Tibial nerve (tissue), 4 donors: Measurements from ENCODE around the gene ATP5MC3. TPM values are rescaled to one million over a fixed set of nuclear protein-coding genes. Genes with fewer than 3 reads are reported as not detected.

Source experiments
- DNase-seq, 2 donors: peaks; one replicate each; pipeline ENCODE4 v3.0.0-alpha.2; 2019; ENCODE audit warnings: low spot score in 2 of 2
- H3K27ac ChIP-seq, 4 donors: fragments of 200-600 bp; sonication (generic) in 3 of 4; one replicate each; pipeline ENCODE4 v1.5.1; 2017 to 2019; ENCODE audit warnings: mild to moderate bottlenecking in 1 of 4
- H3K27me3 ChIP-seq, 2 donors: fragments of 200-600 bp; sonication (generic) in 1 of 2; one replicate each; pipeline versions ENCODE4 v1.5.1 to v1.6.0; 2017 to 2019
- H3K36me3 ChIP-seq, 3 donors: fragments of 200-600 bp; sonication (generic); one replicate each; pipeline ENCODE4 v1.5.1; 2018 to 2019
- H3K4me1 ChIP-seq, 4 donors: fragments of 200-600 bp; sonication (generic) in 3 of 4; one replicate each; pipeline ENCODE4 v1.5.1; 2017 to 2019
- H3K4me3 ChIP-seq, 4 donors: fragments of 200-600 bp; sonication (generic) in 3 of 4; one replicate each; pipeline ENCODE4 v1.5.1; 2017 to 2019; ENCODE audit warnings: mild to moderate bottlenecking in 1 of 4, moderate library complexity in 1 of 4
- H3K9me3 ChIP-seq, 4 donors: fragments of 200-600 bp; sonication (generic) in 3 of 4; one replicate each; pipeline ENCODE4 v1.5.1; 2017 to 2019
- CTCF ChIP-seq, 5 experiments: fragments of 200-600 bp in 3 of 5; fragments of 450-650 bp in 2 of 5; sonication (generic) in 3 of 5; IDR thresholded peaks; one replicate each; pipeline ENCODE4 v1.5.1; 2016 to 2019; ENCODE audit warnings: antibody characterized with exemption in 5 of 5, mild to moderate bottlenecking in 3 of 5, moderate library complexity in 2 of 5
- EP300 ChIP-seq, 2 donors: sonication (generic); formaldehyde crosslinking; IDR thresholded peaks; one replicate each; pipeline ENCODE4 v1.6.1; 2017; ENCODE audit warnings: antibody characterized with exemption in 2 of 2, mild to moderate bottlenecking in 1 of 2
- POLR2A ChIP-seq, 2 donors: fragments of 450-650 bp; IDR thresholded peaks; one replicate each; pipeline ENCODE4 v1.6.1; 2017; ENCODE audit warnings: antibody characterized with exemption in 2 of 2, mild to moderate bottlenecking in 2 of 2, moderate library complexity in 2 of 2
- WGBS, 2 donors: methylation state at CpG; one replicate each; pipeline ENCODE4 v1.1.5; 2018; 5-methylcytosine and 5-hydroxymethylcytosine counted together
- total RNA-seq, 4 donors: library from RNA; depleted of rRNA; stranded (reverse); fragments of >200 nt; gene quantifications; one replicate each; pipeline ENCODE4 v1.1.0, GENCODE V29; 2016

The ATP5MC3 gene
- total RNA-seq, 4 donors from 2014 or later: 47.3 to 103 (median 74.2) TPM

- no peaks in the 10 kb centered on the region for H3K9me3 ChIP-seq
- no peak for DNase-seq
- no peak overlapping the region for H3K4me3 ChIP-seq
- TF ChIP-seq CTCF (IDR thresholded peaks at IDR 0.05): no peak
- no peak for TF ChIP-seq POLR2A (IDR thresholded peaks at IDR 0.05)
- TF ChIP-seq EP300 (IDR thresholded peaks at IDR 0.05): no peak
- H3K27ac ChIP-seq: no peak overlapping the region
- H3K4me1 ChIP-seq: no peaks in the 10 kb centered on the region
- peaks cover 0 to 5% of the 10 kb centered on the region in 2 donors for H3K27me3 ChIP-seq
- no peaks in the 10 kb centered on the region for H3K36me3 ChIP-seq
Measured at GRCh38 chr2:175218551-175218950, 37.0 kb upstream of the ATP5MC3 start.

GRCh38 chr2:175207741-175208438, 26.4 kb upstream of the ATP5MC3 start:
- H3K27me3 ChIP-seq: no peaks in the 10 kb centered on the region
- H3K27ac ChIP-seq: no peak overlapping the region
- H3K4me1 ChIP-seq: peaks cover 0 to 3% (median 0%) of the 10 kb centered on the region in 4 donors
- no peak overlapping the region for H3K4me3 ChIP-seq
- no peaks in the 10 kb centered on the region for H3K9me3 ChIP-seq
- DNase-seq: no peak
- H3K36me3 ChIP-seq: no peaks in the 10 kb centered on the region
- TF ChIP-seq CTCF (IDR thresholded peaks at IDR 0.05): no peak
- TF ChIP-seq EP300 (IDR thresholded peaks at IDR 0.05): no peak
- TF ChIP-seq POLR2A (IDR thresholded peaks at IDR 0.05): no peak
- WGBS, 2 donors: 77 to 89% methylated on average over 6 of the region's 6 CpGs

GRCh38 chr2:175206866-175207265, 25.4 kb upstream of the ATP5MC3 start:
- DNase-seq: no peak
- H3K27me3 ChIP-seq: no peaks in the 10 kb centered on the region
- no peaks in the 10 kb centered on the region for H3K9me3 ChIP-seq
- TF ChIP-seq CTCF (IDR thresholded peaks at IDR 0.05) (no peak), EP300 (IDR thresholded peaks at IDR 0.05) (no peak), POLR2A (IDR thresholded peaks at IDR 0.05) (no peak)
- WGBS, 2 donors: 88 to 91% methylated on average over 3 of the region's 3 CpGs
- peaks cover 0 to 3% (median 0%) of the 10 kb centered on the region in 4 donors for H3K4me1 ChIP-seq
- no peaks in the 10 kb centered on the region for H3K36me3 ChIP-seq
- H3K4me3 ChIP-seq: no peak overlapping the region
- no peak overlapping the region for H3K27ac ChIP-seq

- Histone ChIP-seq H3K27ac (no peak overlapping the region), H3K9me3 (no peaks in the 10 kb centered on the region), H3K27me3 (no peaks in the 10 kb centered on the region), H3K4me1 (peaks cover 0 to 3% (median 0%) of the 10 kb centered on the region in 4 donors), H3K4me3 (no peak overlapping the region), H3K36me3 (no peaks in the 10 kb centered on the region)
- TF ChIP-seq POLR2A (IDR thresholded peaks at IDR 0.05): no peak
- no peak for TF ChIP-seq CTCF (IDR thresholded peaks at IDR 0.05)
- no peak for TF ChIP-seq EP300 (IDR thresholded peaks at IDR 0.05)
- WGBS, 2 donors: 74 to 82% methylated on average over 3 of the region's 3 CpGs
- no peak for DNase-seq
Measured at GRCh38 chr2:175205523-175205922, 24.0 kb upstream of the ATP5MC3 start.

GRCh38 chr2:175203621-175204496, 22.3 kb upstream of the ATP5MC3 start:
- H3K4me1 ChIP-seq: peaks cover 0 to 3% (median 0%) of the 10 kb centered on the region in 4 donors
- WGBS, 2 donors: 32 to 40% methylated on average over 12 of the region's 12 CpGs
- peak in 4 of 5 experiments; percentile 31 to 43 (median 38) for TF ChIP-seq CTCF (IDR thresholded peaks at IDR 0.05)
- TF ChIP-seq POLR2A (IDR thresholded peaks at IDR 0.05): no peak
- H3K4me3 ChIP-seq: no peak overlapping the region
- no peaks in the 10 kb centered on the region for H3K9me3 ChIP-seq
- no peaks in the 10 kb centered on the region for H3K27me3 ChIP-seq
- no peak for DNase-seq
- H3K36me3 ChIP-seq: no peaks in the 10 kb centered on the region
- no peak overlapping the region for H3K27ac ChIP-seq
